Measurements from ENCODE around the gene PLXNB1.
"Not testable (repeated sequence)": the region's sequence is repeated elsewhere in the genome, so short reads cannot be mapped to it uniquely, and the experiment has no call there.

Gene PLXNB1
- long read RNA-seq, donor 1, partial matches to known transcripts = 0 of 2 reads
- long read RNA-seq, donor 1, other reads (novel, unspliced or antisense) = 0 of 2 reads
- long read RNA-seq, donor 2 = 0 reads
- long read RNA-seq, donor 3, partial matches to known transcripts = 5 of 8 reads
- long read RNA-seq, donor 3, other reads (novel, unspliced or antisense) = 0 of 8 reads
- long read RNA-seq, donor 4, partial matches to known transcripts = 21 of 27 reads
- long read RNA-seq, donor 4, other reads (novel, unspliced or antisense) = 0 of 27 reads
- long read RNA-seq, donor 5, full-length matches to known transcripts = 2 of 7 reads
- long read RNA-seq, donor 5, partial matches to known transcripts = 5 of 7 reads
- long read RNA-seq, donor 5, other reads (novel, unspliced or antisense) = 0 of 7 reads
- long read RNA-seq, donor 6, partial matches to known transcripts = 1,024 of 1,072 reads
- long read RNA-seq, donor 6, other reads (novel, unspliced or antisense) = 43 of 1,072 reads
- long read RNA-seq, donor 7, partial matches to known transcripts = 31 of 39 reads
- long read RNA-seq, donor 7, other reads (novel, unspliced or antisense) = 0 of 39 reads
- long read RNA-seq, donor 8, partial matches to known transcripts = 0 of 1 reads
- long read RNA-seq, donor 8, other reads (novel, unspliced or antisense) = 0 of 1 reads

- DNase-seq = no peak
Measured at GRCh38 chr3:48429960-48430707, at the start of gene PLXNB1. TSS of gene PLXNB1 (minus strand) at chr3:48430086. CDS start at chr3:48424611, 5,475 bp downstream.

DNA sequence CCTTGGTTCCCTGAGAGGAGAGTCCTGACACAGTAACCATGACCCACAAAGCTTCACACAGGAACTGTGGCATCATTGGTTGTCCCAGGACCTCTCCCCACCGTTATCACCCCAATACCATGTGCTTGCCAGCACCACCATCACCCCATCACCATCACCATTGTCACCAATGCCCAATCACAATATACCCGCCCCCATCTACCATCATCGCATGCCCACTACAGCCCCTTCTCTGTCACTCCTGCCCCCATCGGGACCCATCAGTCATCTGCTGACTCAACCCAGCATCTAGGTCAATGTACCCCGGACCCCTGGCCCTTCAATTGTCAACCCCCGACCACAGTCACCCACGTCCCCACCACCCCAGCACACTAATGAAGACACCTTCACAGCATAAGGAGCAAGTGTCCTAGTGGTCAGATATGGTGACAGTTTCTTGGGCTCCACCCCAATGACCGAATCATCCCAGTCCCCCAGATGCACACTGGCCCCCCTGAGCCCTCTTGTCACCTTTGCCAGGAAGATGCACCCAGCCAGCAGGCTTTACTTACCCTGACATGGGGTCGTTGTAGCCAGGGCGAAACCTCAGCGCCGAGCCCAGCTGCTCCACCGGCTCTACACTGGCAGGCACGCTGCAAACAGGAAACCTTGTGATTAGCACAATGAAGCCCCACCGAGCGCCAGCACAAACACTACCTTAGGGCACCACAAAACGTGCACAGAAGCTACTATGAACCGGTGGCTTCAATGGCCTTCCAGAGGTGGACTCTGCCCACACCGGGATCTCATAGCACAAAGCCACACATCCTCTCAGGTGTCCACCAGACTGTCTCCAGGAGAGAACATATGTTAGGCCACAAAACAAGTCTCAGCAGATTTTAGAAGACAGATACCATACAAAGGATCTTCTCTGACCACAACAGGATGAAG lies 49.0 kb upstream of the PLXNB1 start:
- DNase-seq = no peak

GRCh38 chr3:48477959-48478520 lies 48.2 kb upstream of the PLXNB1 start:
- DNase-seq = no peak

GRCh38 chr3:48476426-48477053 lies 46.7 kb upstream of the PLXNB1 start:
- no peak for DNase-seq

GRCh38 chr3:48475188-48475587 lies 45.3 kb upstream of the PLXNB1 start:
- DNase-seq = no peak

DNA sequence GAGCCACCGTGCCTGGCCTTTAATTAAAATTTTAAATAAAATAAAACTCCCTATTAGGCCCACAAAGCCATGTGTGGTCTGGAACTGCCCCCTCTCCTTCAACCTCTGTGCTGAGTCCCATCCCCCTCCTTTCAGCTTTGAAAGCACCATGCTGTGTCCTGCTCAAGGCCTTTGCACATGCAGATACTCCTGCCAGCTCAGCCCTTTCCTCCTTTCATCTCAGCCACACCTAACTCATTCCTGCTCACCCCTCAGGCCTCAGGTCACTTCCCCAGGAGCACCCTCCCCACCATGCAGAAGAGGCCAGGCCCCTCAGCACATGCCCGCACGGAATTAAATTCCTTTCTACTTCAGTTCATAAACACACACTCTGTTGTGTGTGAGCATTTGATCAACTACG lies 44.7 kb upstream of the PLXNB1 start:
- DNase-seq = no peak

GRCh38 chr3:48474031-48474430 lies 44.1 kb upstream of the PLXNB1 start:
- DNase-seq = not testable (repeated sequence)

- DNase-seq = no peak
Measured at GRCh38 chr3:48473617-48473952, 43.7 kb upstream of the PLXNB1 start.

GRCh38 chr3:48472923-48473616 lies 43.2 kb upstream of the PLXNB1 start:
- DNase-seq = peak; percentile 89

DNA sequence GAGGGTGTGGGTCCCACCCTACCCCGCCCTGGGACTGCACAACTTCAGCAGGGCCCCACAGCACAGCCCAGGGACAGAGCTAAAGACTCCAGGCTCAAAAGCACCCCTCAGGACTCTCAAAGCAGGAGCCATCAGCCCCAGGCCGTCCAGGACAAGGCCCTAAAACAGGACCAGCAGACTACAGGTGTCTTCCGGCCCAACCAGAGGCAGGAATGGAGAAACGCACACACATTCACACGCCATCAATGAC lies 42.7 kb upstream of the PLXNB1 start:
- DNase-seq = no peak

- no peak for DNase-seq
Measured at GRCh38 chr3:48470286-48470685, 40.4 kb upstream of the PLXNB1 start.

GRCh38 chr3:48469046-48469915 lies 39.4 kb upstream of the PLXNB1 start:
- DNase-seq = no peak

- DNase-seq = no peak
Measured at GRCh38 chr3:48468329-48468731, 38.4 kb upstream of the PLXNB1 start.

GRCh38 chr3:48467473-48468267 lies 37.8 kb upstream of the PLXNB1 start:
- no peak for DNase-seq

- no peak for DNase-seq
Measured at GRCh38 chr3:48467110-48467454, 37.2 kb upstream of the PLXNB1 start.

DNA sequence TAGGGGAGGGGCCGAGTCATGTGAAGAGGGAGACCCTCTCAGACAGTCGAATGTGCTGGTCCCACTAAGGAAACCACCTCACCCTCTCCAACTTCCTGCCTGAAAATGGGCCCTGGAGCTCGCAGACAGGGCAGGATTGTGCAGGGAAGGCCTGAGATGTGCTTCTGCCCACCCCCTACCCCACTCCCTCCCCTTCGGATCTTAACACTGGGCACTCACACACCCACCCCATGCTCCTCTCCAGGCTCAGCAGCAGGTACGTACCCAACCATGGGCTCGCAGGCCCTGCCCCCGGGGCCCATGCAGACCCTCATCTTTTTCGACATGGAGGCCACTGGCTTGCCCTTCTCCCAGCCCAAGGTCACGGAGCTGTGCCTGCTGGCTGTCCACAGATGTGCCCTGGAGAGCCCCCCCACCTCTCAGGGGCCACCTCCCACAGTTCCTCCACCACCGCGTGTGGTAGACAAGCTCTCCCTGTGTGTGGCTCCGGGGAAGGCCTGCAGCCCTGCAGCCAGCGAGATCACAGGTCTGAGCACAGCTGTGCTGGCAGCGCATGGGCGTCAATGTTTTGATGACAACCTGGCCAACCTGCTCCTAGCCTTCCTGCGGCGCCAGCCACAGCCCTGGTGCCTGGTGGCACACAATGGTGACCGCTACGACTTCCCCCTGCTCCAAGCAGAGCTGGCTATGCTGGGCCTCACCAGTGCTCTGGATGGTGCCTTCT lies 36.7 kb upstream of the PLXNB1 start:
- DNase-seq = no peak

DNA sequence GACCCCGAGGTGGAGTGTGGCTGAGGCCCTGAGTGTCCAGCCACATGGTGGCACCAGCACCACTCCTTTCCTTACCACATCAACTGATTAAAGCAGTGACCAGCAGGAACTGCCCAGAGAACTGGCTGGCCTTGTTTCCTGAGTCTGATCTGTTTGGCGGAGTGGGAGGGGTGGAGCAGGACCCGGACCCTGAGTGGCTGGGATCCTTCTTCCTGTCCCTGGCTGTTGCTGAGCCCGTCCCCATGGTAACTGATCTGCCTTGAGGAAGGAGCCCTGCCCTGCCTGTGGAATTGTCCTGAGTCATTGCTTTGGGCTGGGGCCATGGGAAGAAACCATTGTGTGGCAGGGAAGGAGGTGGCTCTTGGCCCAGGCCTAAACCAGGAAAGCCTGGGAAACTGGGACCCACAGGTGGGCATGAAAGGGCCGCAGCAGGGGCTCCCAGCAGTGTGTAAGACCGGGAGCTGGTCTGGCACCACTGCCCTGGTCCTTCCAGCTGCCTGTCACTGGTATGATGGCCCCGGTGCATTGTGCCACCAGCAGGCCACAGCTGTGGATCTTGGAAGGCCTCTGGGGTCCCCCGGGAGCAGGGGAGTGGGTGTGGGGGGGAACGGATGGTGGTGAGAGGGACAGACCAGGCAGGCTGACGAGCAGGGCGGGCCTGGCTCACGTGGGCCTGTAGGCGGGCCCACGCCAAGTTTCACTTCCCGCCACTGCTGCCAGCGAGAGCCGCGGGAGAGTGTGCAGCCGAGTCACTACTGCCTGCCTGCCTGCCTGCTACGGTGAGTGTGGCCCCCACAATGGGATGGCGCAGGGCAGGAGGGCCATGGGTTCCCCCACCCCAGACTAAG lies 35.9 kb upstream of the PLXNB1 start:
- DNase-seq = peak; percentile 84

- no peak for DNase-seq
Measured at GRCh38 chr3:48465237-48465530, 35.3 kb upstream of the PLXNB1 start.

All from right kidney (tissue), 9 donors.